ENCODE measurements around the gene FRMD7. TPM values are rescaled to one million over a fixed set of nuclear protein-coding genes. Genes with fewer than 3 reads are reported as not detected.
A peak's percentile ranks its signal among the peaks of the same experiment; 100 is the strongest.
"Not testable (repeated sequence)": the region's sequence is repeated elsewhere in the genome, so short reads cannot be mapped to it uniquely, and the experiment has no call there.

Gene FRMD7
- total RNA-seq, 1 donor from 2014 or later: 0.10 TPM

DNA sequence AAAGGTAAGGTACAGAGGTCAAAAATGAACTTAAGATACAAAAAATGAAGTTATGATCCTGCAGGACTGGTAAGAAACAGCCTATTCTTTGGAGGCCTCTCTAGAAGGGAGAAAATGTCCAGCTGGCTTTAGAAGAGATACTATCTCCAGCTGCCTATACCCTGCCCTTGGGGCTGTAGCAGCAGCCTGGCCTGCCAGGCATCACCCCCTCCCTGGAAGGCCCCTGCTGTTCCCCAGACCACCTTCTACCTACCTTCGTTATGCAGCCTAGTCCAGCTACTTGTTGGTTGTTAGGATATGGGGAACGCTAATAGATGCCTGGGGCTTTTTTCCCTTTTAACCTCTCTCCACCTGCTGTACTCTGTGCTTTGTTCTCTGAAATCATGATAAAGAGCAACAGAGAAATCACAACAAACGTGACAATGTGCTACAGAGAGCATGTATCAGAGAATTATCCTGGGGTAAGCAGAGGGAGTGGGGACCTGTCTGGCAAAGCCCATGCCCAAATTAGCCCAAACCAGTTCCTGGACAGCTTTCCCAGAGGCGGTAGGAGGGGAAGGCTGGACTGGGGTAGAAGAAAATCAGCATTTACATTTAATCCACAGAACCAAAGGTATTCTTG lies 34.5 kb downstream of the FRMD7 start:
- DNase-seq: no peak

DNA sequence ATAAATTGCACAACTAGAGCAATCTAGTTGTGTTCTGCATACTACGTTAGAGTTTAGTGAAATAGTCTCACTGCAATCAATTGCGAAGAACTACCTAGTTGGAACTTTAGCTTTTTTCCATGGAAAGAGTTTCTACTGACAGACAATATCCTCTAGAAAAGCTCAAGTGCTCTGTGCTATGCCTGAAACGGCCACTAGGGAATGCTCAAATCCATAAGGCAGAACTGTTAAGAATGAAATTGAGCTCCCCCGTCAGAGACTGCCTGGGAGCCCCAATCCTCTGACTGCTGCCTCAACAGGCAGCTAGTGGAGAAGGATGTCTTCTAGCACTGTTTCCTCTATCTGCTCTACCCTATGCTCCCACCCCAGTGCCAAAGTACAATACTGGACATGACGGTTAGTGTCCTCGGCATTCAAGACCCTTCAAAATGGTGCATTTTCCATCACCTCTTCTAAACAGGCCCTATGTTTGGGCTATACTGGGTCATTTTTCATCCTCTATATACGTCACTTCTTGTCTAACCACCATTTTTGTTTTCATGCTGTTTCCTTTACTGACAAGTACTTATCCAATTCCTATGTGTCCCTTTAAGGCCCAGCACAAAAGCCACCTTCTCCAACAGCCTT lies 35.3 kb downstream of the FRMD7 start:
- peak; percentile 8 for DNase-seq

DNA sequence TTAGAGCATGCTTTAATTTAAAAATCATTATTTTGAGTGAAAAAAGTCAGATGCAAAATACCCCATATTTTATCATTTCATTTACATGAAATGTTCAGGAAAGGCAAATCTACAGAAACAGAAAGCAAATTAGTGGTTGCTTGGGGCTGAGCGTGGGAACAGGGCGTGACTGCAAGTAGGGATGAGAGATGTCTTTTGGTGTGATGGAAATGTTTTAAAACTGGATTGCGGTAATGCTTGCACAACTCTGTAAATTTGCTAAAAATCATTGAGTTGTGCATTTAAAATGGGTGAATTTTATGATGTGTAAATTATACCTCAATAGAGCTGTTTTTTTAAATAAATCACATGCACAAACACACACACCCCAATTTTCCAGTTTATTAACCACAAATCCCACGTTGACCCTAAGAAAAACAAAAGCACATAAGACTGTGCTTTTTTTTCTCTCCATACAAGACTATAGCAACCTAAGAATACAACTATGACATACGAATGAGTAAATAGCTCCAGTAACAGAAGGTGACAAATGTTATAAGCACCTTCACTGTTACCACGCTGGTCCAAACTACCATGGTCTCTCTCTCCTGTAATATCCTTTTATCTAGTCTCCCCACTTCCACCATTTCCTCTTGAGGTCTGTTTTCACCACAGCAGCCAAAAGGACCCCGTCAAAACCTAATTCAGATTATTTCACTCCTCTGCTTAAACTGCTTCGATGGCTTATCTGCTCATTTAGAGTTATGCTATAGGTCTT lies 37.2 kb downstream of the FRMD7 start:
- DNase-seq: no peak

DNA sequence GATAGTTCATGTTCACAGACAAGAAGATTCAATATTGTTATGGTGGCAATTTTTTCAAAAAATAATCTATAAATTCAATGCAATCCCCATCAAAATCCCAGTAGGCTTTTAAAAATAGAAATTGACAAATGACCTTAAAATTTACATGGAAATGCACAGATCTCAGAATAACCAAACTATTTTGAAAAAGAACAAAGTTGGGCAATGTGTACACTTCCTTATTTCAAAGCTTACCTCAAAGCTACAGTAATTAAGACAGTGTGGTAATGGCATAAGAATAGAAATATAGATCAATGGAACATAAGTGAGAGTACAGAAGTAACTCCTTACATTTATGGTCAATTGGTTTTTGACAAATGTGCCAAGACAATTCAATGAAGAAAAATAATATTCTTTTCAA lies 39.0 kb downstream of the FRMD7 start:
- DNase-seq: no peak

DNA sequence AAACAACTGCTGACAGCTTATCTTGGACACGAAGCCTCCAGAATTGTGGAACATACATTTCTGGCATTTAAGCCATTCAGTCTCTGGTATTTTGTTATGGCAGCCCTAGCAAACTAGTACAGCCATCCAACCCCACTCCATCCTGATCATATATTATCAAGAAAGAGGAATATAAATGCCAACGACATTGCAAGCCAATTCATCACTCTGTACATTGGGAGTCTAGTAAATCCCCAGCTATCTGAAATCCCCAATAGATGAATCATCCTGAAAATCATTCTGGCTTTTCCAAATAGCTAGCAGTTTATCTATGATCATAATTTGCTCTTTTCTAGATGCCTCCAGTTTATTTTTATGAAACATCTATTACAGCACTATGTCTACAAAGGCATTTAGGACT lies 41.1 kb downstream of the FRMD7 start:
- no peak for DNase-seq

DNA sequence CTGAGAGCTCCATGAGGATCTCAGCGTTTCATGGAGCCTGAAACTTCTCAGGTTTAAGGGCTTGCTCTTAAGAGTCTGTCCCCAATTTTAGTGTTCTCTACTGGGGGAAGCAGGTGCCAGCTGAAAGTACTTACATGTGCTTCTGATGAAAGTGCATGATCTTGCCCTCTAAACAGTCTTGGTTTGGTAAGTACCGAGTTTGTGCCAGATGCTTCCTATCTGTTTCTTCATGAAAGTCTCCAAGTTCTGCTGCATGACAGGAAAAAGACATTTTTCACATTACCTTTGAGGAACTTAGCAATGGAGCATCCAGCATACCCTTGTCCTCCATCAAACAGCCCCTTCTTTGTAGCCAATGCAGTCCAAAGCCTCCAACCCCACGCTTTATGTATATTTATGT lies 42.0 kb downstream of the FRMD7 start:
- DNase-seq: no peak

DNA sequence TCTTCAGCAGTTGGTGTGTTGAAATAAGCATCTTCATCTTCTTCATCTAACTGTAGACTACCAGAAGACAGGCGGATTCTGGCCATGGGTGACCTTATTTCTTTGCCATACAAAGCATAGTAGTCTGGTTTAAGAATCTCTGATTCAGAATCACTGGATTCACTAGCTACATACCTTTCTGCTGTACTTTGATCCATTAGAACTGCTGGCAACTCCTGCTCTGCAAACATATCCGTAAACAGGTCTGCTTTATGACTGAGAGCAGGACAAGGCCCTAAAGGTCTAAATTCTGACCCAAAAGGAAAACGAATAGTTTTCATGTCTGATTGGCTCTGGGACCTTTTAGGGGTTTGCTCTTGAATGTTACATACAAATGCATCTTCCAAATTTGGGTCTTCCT lies 49.9 kb downstream of the FRMD7 start:
- no peak for DNase-seq

DNA sequence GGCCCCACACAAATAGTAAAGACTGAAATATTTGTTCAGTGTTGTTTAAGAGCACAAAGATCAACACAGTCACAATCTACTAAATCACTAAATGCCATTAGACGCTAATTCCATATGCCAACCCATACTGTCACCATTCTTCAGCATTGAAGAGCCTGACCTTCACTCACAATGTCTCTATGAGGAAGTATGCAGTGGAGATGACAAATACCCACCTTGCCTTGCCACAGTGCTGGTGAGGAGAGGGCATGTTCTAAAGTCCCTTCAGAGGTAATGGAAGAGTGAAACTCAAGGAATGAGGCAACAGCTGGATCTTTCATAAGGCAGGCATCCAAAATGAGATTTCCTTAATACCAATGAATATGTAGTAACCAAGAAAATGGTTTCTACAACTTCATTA lies 50.4 kb downstream of the FRMD7 start:
- DNase-seq: no peak

DNA sequence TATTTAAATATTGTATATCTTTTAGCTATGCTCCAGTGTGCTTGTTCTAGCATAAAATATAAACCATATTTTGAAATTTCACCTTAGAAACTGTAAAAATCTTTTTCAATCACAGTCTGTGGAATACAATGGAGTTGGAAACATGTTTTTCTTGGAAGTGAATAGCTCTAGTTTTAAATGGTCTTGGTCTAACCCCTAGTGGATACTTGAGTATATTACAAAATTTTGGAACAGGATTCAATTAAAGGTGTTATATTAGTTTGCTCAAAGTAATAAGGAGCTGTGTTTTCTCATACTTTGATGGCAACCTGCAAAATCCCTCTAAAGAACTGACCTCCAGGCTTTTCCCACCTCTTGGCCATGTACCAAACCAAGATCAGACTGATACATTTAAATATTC lies 56.6 kb downstream of the FRMD7 start:
- no peak for DNase-seq

DNA sequence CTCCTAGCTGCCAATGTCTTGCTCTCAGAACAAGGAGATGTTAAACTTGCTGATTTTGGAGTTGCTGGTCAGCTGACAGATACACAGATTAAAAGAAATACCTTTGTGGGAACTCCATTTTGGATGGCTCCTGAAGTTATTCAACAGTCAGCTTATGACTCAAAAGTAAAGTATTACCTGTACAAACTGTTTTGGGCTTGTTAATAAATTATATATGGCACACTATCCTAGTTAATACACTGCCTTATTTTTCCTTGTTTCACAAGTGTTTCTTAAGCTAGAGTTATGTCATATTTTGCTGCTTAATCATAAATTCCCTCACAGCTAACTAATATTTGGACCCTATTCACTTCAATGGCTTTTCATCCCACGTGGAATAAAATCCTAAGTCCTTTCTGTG lies 59.4 kb downstream of the FRMD7 start:
- DNase-seq: no peak

DNA sequence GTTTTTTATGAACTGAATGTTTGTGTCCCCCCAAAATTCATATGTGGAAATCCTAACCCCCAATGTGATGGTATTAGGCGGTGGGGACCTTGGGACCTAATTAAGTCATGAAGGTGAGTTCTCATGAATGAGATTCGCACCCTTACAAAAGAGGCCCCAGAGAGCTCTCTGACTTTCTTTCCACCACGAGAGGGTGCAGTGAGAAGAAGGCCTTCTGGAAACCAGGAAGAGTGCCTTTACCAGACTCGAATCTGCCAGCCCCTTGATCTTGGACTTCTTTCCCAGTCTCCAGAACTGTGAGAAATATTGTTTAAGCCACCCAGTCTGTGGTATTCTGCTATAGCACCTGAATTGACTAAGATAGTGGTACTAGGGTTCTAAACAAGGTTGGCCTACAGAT lies 64.0 kb downstream of the FRMD7 start:
- no peak for DNase-seq

DNA sequence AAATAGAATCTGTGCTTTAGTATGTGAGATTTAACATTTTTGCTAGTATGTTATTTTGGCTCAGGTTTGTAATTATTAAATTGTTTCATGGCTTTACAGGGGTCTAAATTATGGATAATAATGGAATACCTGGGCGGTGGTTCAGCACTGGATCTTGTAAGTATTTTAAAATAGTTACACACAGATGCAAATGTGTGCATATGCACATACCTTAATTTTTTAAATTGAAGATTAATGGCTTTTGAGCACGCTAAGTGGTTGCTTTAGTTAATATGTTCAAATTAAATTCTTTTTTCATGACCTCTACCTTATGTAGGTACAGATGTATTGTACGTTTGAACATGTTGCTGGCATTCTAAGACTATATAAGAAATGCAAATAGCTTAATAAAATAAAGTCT lies 64.5 kb downstream of the FRMD7 start:
- DNase-seq: no peak

DNA sequence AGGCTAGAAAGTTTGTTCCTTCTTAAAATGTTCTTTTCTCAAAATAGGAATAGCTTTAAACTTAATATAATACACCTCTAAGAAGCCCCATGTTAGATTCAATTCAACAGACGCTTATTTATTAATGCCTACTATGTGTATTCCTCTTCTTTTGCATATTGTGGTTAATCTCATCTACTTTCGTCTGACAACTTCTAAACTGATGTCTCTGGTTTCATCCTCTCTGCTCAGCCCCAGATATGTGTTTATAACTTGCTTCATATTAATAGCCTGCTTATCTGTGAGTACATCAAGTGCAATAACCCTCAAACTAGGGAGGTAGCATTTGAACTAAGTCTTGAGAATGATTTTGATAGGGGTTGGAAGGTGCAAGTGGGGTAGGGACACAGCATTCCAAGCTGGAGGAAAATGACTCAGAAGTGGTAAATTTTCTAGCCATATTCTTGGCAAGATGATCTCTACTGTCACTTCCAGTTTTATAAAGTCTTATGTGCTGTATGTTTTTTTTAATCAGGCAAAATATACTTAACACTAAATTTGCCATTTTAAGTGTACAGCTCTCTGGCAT lies 67.8 kb downstream of the FRMD7 start:
- DNase-seq: no peak

DNA sequence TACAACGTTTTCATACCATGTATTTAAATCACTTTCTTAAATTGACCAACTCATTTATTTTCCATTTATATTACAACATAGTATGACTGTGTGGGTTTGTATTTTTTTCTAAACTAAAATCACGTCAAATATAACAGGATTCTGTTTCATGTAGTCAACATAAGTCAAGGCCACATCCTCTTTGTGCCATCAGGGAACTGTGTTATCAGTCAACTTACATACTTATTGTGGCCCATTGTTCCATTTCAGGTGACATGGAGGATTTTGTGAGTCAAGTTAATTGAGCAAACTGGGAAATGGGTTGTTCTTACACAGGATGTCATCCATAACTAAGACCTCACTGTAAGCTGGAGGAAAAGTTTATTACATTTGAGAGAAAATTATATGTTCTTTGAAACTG lies 68.8 kb downstream of the FRMD7 start:
- no peak for DNase-seq

DNA sequence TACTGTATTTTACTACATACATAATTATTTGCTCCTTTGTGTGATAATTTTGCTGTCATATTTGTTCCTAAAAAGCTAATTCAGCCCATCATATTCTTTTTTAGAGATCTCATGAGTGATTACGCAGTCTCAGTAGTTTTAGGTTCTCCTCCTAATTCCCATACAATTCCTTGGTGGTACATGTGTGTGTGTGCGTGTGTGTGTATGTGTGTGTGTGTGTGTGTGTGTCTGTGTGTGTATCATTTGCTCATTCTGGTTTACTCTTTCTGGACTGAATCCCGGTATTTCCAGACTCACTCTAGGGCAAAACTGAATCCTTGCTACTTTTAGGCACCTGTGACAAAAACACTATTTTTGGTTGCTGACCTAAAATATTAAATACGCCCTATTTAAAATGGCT lies 69.8 kb downstream of the FRMD7 start:
- DNase-seq: no peak

DNA sequence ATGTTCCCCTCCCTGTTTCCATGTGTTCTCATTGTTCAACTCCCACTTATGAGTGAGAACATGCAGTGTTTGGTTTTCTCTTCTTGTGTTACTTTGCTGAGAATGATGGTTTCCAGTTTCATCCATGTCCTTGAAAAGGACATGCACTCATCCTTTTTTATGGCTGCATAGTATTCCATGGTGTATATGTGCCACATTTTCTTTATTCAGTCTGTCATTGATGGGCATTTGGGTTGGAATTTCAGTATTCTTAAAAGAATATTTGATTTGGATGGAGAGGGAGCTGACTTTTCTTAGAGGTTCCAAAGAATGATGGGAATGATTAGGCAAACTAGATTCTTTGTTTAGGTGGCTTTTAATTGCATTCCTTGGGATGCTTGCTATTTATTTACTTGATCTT lies 76.0 kb downstream of the FRMD7 start:
- not testable (repeated sequence) for DNase-seq

DNA sequence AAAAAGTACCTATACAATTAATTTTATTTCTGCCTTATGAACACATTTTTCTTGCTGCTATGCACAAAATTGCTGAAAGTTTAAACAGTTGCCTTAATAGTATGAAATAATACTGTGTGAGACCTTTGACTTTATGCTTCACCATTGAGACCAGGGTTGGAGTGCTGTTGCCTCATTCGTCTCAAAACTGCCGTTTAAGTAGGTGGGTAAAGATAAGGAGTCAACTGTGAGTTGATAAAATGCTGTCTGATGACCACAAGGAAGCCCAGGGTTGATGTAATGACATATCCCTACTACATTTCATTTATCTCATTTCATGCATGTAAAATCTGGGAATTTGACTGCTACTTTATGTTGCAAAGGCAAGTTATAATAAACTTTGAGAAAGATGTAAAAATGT lies 81.3 kb downstream of the FRMD7 start:
- no peak for DNase-seq

DNA sequence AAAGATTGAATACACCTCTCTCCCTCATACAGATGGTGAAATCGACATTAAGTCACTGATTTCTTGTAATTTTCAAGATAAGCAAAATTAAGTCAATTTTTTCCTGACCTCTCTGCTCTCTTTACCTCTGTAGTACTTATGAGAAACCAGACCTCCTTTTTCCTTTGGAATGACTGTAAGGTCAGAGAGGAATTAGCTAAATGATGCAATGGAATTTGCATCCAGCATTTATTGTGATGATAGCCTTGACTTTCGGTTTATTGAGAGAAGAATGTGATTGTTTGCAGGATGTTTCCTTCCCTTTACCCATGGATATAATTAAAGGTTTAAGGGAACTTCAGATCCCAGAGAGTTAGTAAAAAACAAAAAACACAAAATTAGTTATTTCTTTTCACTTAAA lies 82.4 kb downstream of the FRMD7 start:
- DNase-seq: no peak

DNA sequence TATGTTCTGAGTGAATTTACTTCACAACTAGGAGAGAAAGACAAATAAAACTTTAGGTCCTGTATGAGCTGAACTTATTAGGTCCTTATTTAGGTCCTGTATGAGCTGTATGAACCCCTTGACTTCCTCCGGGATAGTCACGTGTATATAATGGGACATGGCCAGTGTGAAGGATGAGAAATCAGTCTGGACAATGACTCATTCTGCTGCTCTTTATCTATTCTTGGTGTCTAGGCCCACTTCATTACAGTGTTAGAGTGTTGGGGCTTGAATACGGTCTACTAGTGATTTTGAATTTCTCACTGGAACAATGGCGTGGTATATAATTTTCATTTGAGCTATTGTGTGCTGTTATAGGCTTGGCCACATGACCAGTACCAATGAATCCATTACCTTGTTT lies 82.9 kb downstream of the FRMD7 start:
- no peak for DNase-seq

DNA sequence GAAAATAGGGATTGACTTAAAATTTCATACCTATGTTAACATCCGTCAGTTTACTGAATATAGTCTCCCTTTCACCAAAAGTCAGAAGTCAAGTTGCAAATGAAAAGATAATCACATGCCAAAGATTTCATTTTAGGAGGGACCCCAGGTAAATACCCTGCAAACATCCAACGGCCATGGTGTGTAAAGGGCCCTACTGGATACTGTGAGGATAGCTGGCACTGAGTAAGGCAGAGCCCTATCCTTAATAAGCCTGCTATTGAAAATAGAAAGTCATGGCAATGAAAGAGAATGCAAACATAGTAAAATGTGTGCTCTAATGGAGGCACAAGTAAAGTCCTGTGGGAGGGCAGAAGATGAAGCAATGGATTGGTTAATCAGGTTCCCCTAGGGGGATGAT lies 83.8 kb downstream of the FRMD7 start:
- no peak for DNase-seq

DNA sequence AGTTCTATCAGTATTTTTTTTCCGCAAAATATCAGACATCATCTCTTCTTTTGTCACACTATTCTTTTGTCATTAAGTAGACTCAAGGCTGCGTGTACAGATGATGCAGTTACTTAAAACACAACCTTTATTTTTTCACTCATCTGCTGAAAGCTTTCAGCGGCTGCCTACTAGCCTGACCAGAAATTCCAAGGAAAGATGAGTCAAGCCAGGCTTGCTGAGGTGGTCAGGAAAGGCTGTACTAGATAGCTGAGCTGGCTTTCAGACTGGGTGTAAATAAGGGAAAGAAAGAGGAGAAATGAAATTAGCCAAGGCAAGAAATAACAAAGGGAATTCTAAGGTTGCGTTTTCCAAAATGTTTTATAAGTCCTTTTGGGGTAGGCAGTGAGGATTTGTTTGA lies 86.8 kb downstream of the FRMD7 start:
- no peak for DNase-seq

DNA sequence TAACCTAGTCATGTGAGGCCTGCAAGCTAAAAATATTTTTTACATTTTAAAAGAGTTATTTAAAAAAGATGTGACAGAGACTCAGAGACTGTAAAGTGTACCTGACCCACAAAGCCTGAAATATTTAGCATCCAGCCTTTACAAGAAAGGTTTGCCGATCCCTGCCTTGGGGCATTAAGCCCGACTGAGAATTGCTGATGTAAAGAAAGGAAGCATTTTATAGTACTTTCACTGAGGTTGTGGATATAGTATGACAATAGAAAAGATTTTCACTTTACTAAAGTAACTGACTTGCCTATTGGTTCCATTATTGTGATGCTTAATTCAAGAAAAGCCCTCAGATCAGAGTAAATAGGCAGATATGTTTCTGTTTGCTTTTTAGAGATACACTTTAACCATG lies 87.8 kb downstream of the FRMD7 start:
- no peak for DNase-seq

DNA sequence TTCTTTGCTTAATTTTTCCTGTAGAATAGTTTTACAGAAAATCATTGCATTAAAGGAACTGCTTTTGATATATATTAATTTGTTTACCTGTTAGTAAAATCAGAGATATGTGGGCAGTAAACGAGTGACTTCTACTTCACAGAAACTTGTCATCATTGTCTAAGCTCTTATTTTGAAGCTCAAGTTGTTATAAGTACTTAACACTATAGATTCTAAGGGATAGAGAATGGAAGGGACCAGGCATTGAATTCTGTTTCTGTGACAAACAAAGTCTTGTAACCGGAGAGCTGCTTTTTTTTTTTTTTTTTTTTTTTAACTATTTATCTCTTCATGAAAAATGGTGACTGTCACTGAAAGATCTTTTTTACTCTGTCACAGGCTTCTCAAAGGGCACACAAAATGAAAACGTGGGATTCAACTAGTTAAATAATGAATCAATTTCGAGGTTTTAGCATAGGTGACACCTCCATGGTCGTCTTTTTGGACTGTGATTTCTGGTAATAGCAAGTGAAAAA lies 90.3 kb downstream of the FRMD7 start:
- DNase-seq: no peak

Data from skin of body (tissue), 2 donors.